Fibroblast of mammary gland (primary cell): ENCODE results near the gene NRP2.

ENCODE experiments used
- DNase-seq: peaks from one replicate; pipeline ENCODE4 v3.0.0-alpha.2; 2010; ENCODE audit warnings: low read depth
- H3K4me3 ChIP-seq: 2 replicates; pipeline ENCODE4 v1.5.1; 2011; ENCODE audit warnings: low read depth, mild to moderate bottlenecking, low read length, moderate library complexity; ENCODE audit not compliant: control insufficient read depth
- CTCF ChIP-seq: conservative IDR thresholded peaks from 2 replicates; pipeline ENCODE4 v1.5.1; 2011; ENCODE audit warnings: low read depth, low read length, inconsistent platforms; ENCODE audit not compliant: control insufficient read depth, insufficient read depth

The NRP2 gene

GRCh38 chr2:205686056-205686782 lies 3.9 kb downstream of the NRP2 start:
- H3K4me3 ChIP-seq: peak overlapping the region; percentile 56
- no peak for DNase-seq
- no peak for TF ChIP-seq CTCF

- H3K4me3 ChIP-seq: peak overlapping the region; percentile 56
- TF ChIP-seq CTCF: no peak
- DNase-seq: no peak
Observed at GRCh38 chr2:205686783-205687640, 4.7 kb downstream of the NRP2 start.

GRCh38 chr2:205687641-205687956 lies 5.3 kb downstream of the NRP2 start:
- no peak for TF ChIP-seq CTCF
- no peak overlapping the region for H3K4me3 ChIP-seq
- no peak for DNase-seq

- no peak overlapping the region for H3K4me3 ChIP-seq
- TF ChIP-seq CTCF: no peak
- DNase-seq: no peak
Observed at GRCh38 chr2:205688417-205689200, 6.3 kb downstream of the NRP2 start.

- TF ChIP-seq CTCF: no peak
- H3K4me3 ChIP-seq: no peak overlapping the region
- DNase-seq: no peak
Observed at GRCh38 chr2:205689820-205690219, 7.5 kb downstream of the NRP2 start.

GRCh38 chr2:205692104-205692503 lies 9.8 kb downstream of the NRP2 start:
- no peak for TF ChIP-seq CTCF
- H3K4me3 ChIP-seq: no peak overlapping the region
- DNase-seq: peak; percentile 61
